GM23338 (cell line): ENCODE data around the gene FLOT2. TPM values are rescaled to one million over a fixed set of nuclear protein-coding genes. Genes with fewer than 3 reads are reported as not detected.

ENCODE experiments used
- ATAC-seq: fragments of 200-7000 bp; cut with Tn5 transposase; 3 replicates; pipeline ENCODE4 v1.9.1; 2020
- DNase-seq: peaks from one replicate; pipeline ENCODE4 v3.0.0-alpha.2; 2015; ENCODE audit warnings: low spot score
- H2AFZ ChIP-seq: fragments of 200-600 bp; sonication (generic); 2 replicates; pipeline ENCODE4 v1.8.0; 2016; ENCODE audit warnings: antibody characterized with exemption, mild to moderate bottlenecking, moderate library complexity
- H3F3A ChIP-seq: fragments of 200-600 bp; sonication (generic); replicated peaks from 2 replicates; pipeline ENCODE4 v1.8.0; 2017; ENCODE audit warnings: antibody characterized with exemption, mixed run types, low read depth
- H3K27ac ChIP-seq: fragments of 200-600 bp; sonication (generic); 2 replicates; pipeline ENCODE4 v1.6.1; 2016; ENCODE audit warnings: low read depth
- H3K27me3 ChIP-seq: fragments of 200-600 bp; sonication (generic); 2 replicates; pipeline ENCODE4 v1.8.0; 2016; ENCODE audit warnings: mild to moderate bottlenecking, mixed run types, moderate library complexity; ENCODE audit not compliant: insufficient read depth
- H3K36me3 ChIP-seq: fragments of 200-600 bp; sonication (generic); 2 replicates; pipeline ENCODE4 v1.8.0; 2016; ENCODE audit warnings: mild to moderate bottlenecking; ENCODE audit not compliant: insufficient read depth
- H3K4me1 ChIP-seq: fragments of 200-600 bp; sonication (generic); 2 replicates; pipeline ENCODE4 v1.8.0; 2016; ENCODE audit warnings: mild to moderate bottlenecking, moderate library complexity; ENCODE audit not compliant: insufficient read depth
- H3K4me2 ChIP-seq: fragments of 200-600 bp; sonication (generic); 2 replicates; pipeline ENCODE4 v1.7.1; 2017; ENCODE audit warnings: mixed run types
- H3K4me3 ChIP-seq: fragments of 200-600 bp; sonication (generic); 2 replicates; pipeline ENCODE4 v1.6.1; 2016; ENCODE audit warnings: mixed run types
- H3K79me2 ChIP-seq: fragments of 200-600 bp; sonication (generic); replicated peaks from 2 replicates; pipeline ENCODE4 v1.8.0; 2017; ENCODE audit warnings: mild to moderate bottlenecking; ENCODE audit not compliant: insufficient read depth
- H3K9me2 ChIP-seq: fragments of 200-600 bp; sonication (generic); 2 replicates; pipeline ENCODE4 v1.8.0; 2017; ENCODE audit not compliant: insufficient read depth
- H4K20me1 ChIP-seq: fragments of 200-600 bp; sonication (generic); replicated peaks from 2 replicates; pipeline ENCODE4 v1.8.0; 2017; ENCODE audit warnings: mild to moderate bottlenecking; ENCODE audit not compliant: insufficient read depth
- H3K27ac Mint-ChIP-seq: 2 replicates; pipeline ENCODE4 v1.8.0; 2020; ENCODE audit warnings: inconsistent platforms, mild to moderate bottlenecking, moderate library complexity, mixed read lengths
- H3K27me3 Mint-ChIP-seq: 3 replicates; pipeline ENCODE4 v1.8.0; 2022; ENCODE audit warnings: low read depth, mild to moderate bottlenecking, moderate library complexity, mixed read lengths, inconsistent platforms; ENCODE audit not compliant: insufficient read depth, poor library complexity
- H3K36me3 Mint-ChIP-seq: 3 replicates; pipeline ENCODE4 v1.8.0; 2021; ENCODE audit warnings: low read depth, mild to moderate bottlenecking, inconsistent platforms, moderate library complexity, mixed read lengths
- H3K4me1 Mint-ChIP-seq: 3 replicates; pipeline ENCODE4 v1.8.0; 2020; ENCODE audit warnings: mild to moderate bottlenecking, inconsistent platforms, mixed read lengths
- H3K4me3 Mint-ChIP-seq: 3 replicates; pipeline ENCODE4 v1.8.0; 2021; ENCODE audit warnings: moderate library complexity, mild to moderate bottlenecking, inconsistent platforms, mixed read lengths
- H3K9me3 Mint-ChIP-seq: 3 replicates; pipeline ENCODE4 v1.8.0; 2020; ENCODE audit warnings: moderate library complexity, mild to moderate bottlenecking, inconsistent platforms, mixed read lengths
- CREB1 ChIP-seq: fragments of 250-450 bp; sonication (Bioruptor Pico); IDR thresholded peaks from 2 replicates; pipeline ENCODE4 v1.5.0; 2020; ENCODE audit warnings: low read depth, mild to moderate bottlenecking, moderate library complexity
- CTCF ChIP-seq, 2 experiments: fragments of 200-600 bp in 1 of 2; sonication (generic) in 1 of 2; conservative IDR thresholded peaks; 2 replicates each; pipeline versions ENCODE4 v1.5.1 to v1.6.1; 2016 to 2017; ENCODE audit warnings: antibody characterized with exemption in 2 of 2, low read depth in 2 of 2, mild to moderate bottlenecking in 2 of 2, moderate library complexity in 1 of 2
- ETS1 ChIP-seq: IDR thresholded peaks from 2 replicates; pipeline ENCODE4 v1.6.1; 2016; ENCODE audit warnings: antibody characterized with exemption
- EZH2 ChIP-seq: fragments of 200-600 bp; sonication (generic); IDR thresholded peaks from one replicate; pipeline ENCODE4 v1.8.0; 2017; ENCODE audit warnings: antibody characterized with exemption, mild to moderate bottlenecking, low read depth; ENCODE audit not compliant: unreplicated experiment
- EZH2phosphoT487 ChIP-seq: fragments of 200-600 bp; sonication (generic); IDR thresholded peaks from one replicate; pipeline ENCODE4 v1.8.1; 2018; ENCODE audit warnings: antibody characterized with exemption; ENCODE audit not compliant: unreplicated experiment
- JUNB ChIP-seq: IDR thresholded peaks from one replicate; pipeline ENCODE4 v1.6.1; 2016; ENCODE audit warnings: antibody characterized with exemption; ENCODE audit not compliant: unreplicated experiment
- NANOG ChIP-seq: IDR thresholded peaks from 2 replicates; pipeline ENCODE4 v1.6.1; 2016; ENCODE audit warnings: antibody characterized with exemption, borderline replicate concordance
- POLR2AphosphoS5 ChIP-seq: IDR thresholded peaks from 2 replicates; pipeline ENCODE4 v1.6.1; 2016; ENCODE audit warnings: antibody characterized with exemption, low read depth
- REST ChIP-seq: IDR thresholded peaks from one replicate; pipeline ENCODE4 v1.6.1; 2018; ENCODE audit warnings: antibody characterized with exemption; ENCODE audit not compliant: unreplicated experiment
- STAT1 ChIP-seq: IDR thresholded peaks from one replicate; pipeline ENCODE4 v1.6.1; 2016; ENCODE audit warnings: antibody characterized with exemption; ENCODE audit not compliant: unreplicated experiment
- ZNF114 ChIP-seq: fragments of 250-450 bp; sonication (Bioruptor Pico); IDR thresholded peaks from 2 replicates; pipeline ENCODE4 v1.5.0; 2020; ENCODE audit warnings: mild to moderate bottlenecking, moderate library complexity
- ZNF331 ChIP-seq: fragments of 250-450 bp; sonication (Bioruptor Pico); IDR thresholded peaks from 2 replicates; pipeline ENCODE4 v1.5.0; 2020; ENCODE audit warnings: low read depth, mild to moderate bottlenecking, moderate library complexity
- ZNF462 ChIP-seq: fragments of 250-450 bp; sonication (Bioruptor Pico); IDR thresholded peaks from 2 replicates; pipeline ENCODE4 v1.5.0; 2020; ENCODE audit warnings: mild to moderate bottlenecking, moderate library complexity
- polyA plus RNA-seq: library from polyadenylated mRNA; unstranded; fragments of >200 nt; fragmentation: Nextera tagmentation; extraction: Ambion mirVana; gene quantifications from 2 replicates; pipeline ENCODE4 v1.2.1, GENCODE V29; 2016
- total RNA-seq: library from RNA; depleted of rRNA; stranded (reverse); fragments of >200 nt; shearing (Covaris generic); gene quantifications from 2 replicates; pipeline ENCODE4 v1.2.3, GENCODE V29; 2014

FLOT2 gene
- total and polyA plus RNA-seq, 2 experiments from 2014 or later = 49.8 to 66.1 TPM

GRCh38 chr17:28920201-28920600 is 22.7 kb upstream of the FLOT2 start:
- Mint-ChIP-seq H3K27me3 (peaks cover 2% of the 10 kb centered on the region), H3K36me3 (peaks cover 96% of the 10 kb centered on the region), H3K27ac (no peak overlapping the region), H3K4me1 (no peaks in the 10 kb centered on the region), H3K4me3 (no peak overlapping the region), H3K9me3 (no peaks in the 10 kb centered on the region)
- Histone ChIP-seq H3K9me2 (no peaks in the 10 kb centered on the region), H3K4me2 (no peak overlapping the region), H3K27ac (no peak overlapping the region; the same call in 1 of the 2 replicates), H2AFZ (no peak overlapping the region), H3K36me3 (peaks cover 82% of the 10 kb centered on the region), H3K4me3 (no peak overlapping the region), H3F3A (peaks cover 51% of the 10 kb centered on the region), H3K79me2 (peaks cover 34% of the 10 kb centered on the region), H3K27me3 (no peaks in the 10 kb centered on the region), H3K4me1 (no peaks in the 10 kb centered on the region), H4K20me1 (peaks cover 27% of the 10 kb centered on the region)
- ATAC-seq (no peak), DNase-seq (no peak)
- TF ChIP-seq CTCF (conservative IDR thresholded peaks at IDR 0.05; ENCODE audit: low read depth in 2 of 2) = no peak
- no peak for TF ChIP-seq CREB1 (CRISPR knock-in tag)
- no peak for TF ChIP-seq STAT1
- TF ChIP-seq ETS1 = no peak
- TF ChIP-seq EZH2phosphoT487 = no peak
- no peak for TF ChIP-seq ZNF114
- TF ChIP-seq NANOG = no peak
- no peak for TF ChIP-seq ZNF462 (CRISPR knock-in tag)
- no peak for TF ChIP-seq JUNB
- TF ChIP-seq REST = no peak
- TF ChIP-seq POLR2AphosphoS5 = no peak
- no peak for TF ChIP-seq EZH2
- no peak for TF ChIP-seq ZNF331
